ENCODE data around the gene ACTR6. TPM values are rescaled to one million over a fixed set of nuclear protein-coding genes. Genes with fewer than 3 reads are reported as not detected.

Gene ACTR6
- polyA plus RNA-seq, 1 experiment: 5.6 TPM

- Histone ChIP-seq H3K4me3 (ENCODE audit: low read depth, low read length) (peak overlapping the region; percentile 23), H3K27me3 (ENCODE audit: control insufficient read depth, insufficient read depth, low read length) (no peaks in the 10 kb centered on the region), H3K36me3 (ENCODE audit: control insufficient read depth, insufficient read depth, low read length) (no peaks in the 10 kb centered on the region)
- POLR2A ChIA-PET: no interaction called here
- CTCF ChIA-PET: interaction anchor here (0.8 to 4.6 kb wide), 3 partner anchors 9 to 20 kb away, joined by 3 to 32 read pairs (median 6); no protein-coding TSS in a partner anchor
- TF ChIP-seq, protein P1, sequence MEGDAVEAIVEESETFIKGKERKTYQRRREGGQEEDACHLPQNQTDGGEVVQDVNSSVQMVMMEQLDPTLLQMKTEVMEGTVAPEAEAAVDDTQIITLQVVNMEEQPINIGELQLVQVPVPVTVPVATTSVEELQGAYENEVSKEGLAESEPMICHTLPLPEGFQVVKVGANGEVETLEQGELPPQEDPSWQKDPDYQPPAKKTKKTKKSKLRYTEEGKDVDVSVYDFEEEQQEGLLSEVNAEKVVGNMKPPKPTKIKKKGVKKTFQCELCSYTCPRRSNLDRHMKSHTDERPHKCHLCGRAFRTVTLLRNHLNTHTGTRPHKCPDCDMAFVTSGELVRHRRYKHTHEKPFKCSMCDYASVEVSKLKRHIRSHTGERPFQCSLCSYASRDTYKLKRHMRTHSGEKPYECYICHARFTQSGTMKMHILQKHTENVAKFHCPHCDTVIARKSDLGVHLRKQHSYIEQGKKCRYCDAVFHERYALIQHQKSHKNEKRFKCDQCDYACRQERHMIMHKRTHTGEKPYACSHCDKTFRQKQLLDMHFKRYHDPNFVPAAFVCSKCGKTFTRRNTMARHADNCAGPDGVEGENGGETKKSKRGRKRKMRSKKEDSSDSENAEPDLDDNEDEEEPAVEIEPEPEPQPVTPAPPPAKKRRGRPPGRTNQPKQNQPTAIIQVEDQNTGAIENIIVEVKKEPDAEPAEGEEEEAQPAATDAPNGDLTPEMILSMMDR (IDR thresholded peaks at IDR 0.05; ENCODE audit: insufficient read depth, low read depth, low read length): no peak
- no peak for DNase-seq (ENCODE audit: low read depth)
Measured at GRCh38 chr12:100164153-100164704, 36.4 kb upstream of the ACTR6 start.

DNA sequence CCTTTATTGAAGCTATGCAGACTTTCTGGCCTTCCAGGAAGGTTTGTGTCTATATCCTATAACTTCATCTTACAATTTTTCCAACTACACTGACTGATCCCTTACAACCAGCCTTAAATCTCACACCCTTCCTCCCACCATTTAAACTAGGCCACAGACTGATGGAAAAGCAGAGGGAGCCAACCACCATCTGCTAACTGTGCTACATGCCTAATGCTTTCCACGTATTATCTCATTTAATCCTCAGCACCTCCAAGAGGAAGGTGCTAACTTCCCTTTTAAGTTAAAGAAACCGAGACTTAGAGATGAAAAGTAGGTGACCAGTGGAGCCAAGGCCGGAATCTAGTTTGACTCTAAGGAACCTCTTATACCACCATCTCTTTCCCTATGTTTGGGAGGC lies 35.3 kb upstream of the ACTR6 start:
- CTCF ChIA-PET: interaction anchor here (1.2 to 4.6 kb wide), 2 partner anchors 10 to 14 kb away, joined by 4 to 32 read pairs; no protein-coding TSS in a partner anchor
- no peaks in the 10 kb centered on the region for H3K27me3 ChIP-seq (ENCODE audit: control insufficient read depth, insufficient read depth, low read length)
- H3K4me3 ChIP-seq (ENCODE audit: low read depth, low read length): no peak overlapping the region
- POLR2A ChIA-PET: no interaction called here
- H3K36me3 ChIP-seq (ENCODE audit: control insufficient read depth, insufficient read depth, low read length): no peaks in the 10 kb centered on the region
- DNase-seq (ENCODE audit: low read depth): no peak
- TF ChIP-seq, protein P1 (IDR thresholded peaks at IDR 0.05; ENCODE audit: insufficient read depth, low read depth, low read length): no peak

- no peak overlapping the region for H3K4me3 ChIP-seq (ENCODE audit: low read depth, low read length)
- H3K27me3 ChIP-seq (ENCODE audit: control insufficient read depth, insufficient read depth, low read length): no peaks in the 10 kb centered on the region
- ChIA-PET CTCF (interaction anchor here (4.6 kb wide), 1 partner anchor 11 kb away, joined by 32 read pairs; no protein-coding TSS in a partner anchor), POLR2A (no interaction called here)
- DNase-seq (ENCODE audit: low read depth): no peak
- TF ChIP-seq, protein P1 (IDR thresholded peaks at IDR 0.05; ENCODE audit: insufficient read depth, low read depth, low read length): no peak
- H3K36me3 ChIP-seq (ENCODE audit: control insufficient read depth, insufficient read depth, low read length): no peaks in the 10 kb centered on the region
Measured at GRCh38 chr12:100166232-100166631, 34.4 kb upstream of the ACTR6 start.

GRCh38 chr12:100168562-100168961 lies 32.1 kb upstream of the ACTR6 start:
- H3K27me3 ChIP-seq (ENCODE audit: control insufficient read depth, insufficient read depth, low read length): no peaks in the 10 kb centered on the region
- TF ChIP-seq, protein P1 (IDR thresholded peaks at IDR 0.05; ENCODE audit: insufficient read depth, low read depth, low read length): no peak
- no peak overlapping the region for H3K4me3 ChIP-seq (ENCODE audit: low read depth, low read length)
- no peak for DNase-seq (ENCODE audit: low read depth)
- H3K36me3 ChIP-seq (ENCODE audit: control insufficient read depth, insufficient read depth, low read length): no peaks in the 10 kb centered on the region
- ChIA-PET CTCF (interaction anchor here (2.1 kb wide), 1 partner anchor 14 kb away, joined by 11 read pairs; no protein-coding TSS in a partner anchor), POLR2A (no interaction called here)

DNA sequence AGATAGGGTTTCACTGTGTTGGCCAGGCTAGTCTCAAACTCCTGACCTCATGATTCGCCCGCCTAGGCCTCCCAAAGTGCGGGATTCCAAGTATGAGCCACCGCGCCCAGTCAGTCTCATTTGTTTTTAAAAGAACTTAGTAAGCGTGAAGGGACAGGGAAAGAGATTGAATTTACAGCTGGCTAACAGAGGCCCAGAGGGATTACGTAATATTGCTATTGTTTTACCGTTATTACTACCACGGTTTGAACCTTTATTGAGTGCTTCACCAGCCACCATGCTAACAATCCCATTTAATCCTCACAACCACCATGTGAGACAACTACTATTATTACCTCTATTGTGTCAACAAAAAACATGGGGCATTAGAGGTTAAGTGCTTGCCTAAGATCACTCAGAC lies 31.3 kb upstream of the ACTR6 start:
- ChIA-PET CTCF (interaction anchor here (2.1 kb wide), 1 partner anchor 15 kb away, joined by 11 read pairs; no protein-coding TSS in a partner anchor), POLR2A (no interaction called here)
- DNase-seq (ENCODE audit: low read depth): no peak
- no peaks in the 10 kb centered on the region for H3K27me3 ChIP-seq (ENCODE audit: control insufficient read depth, insufficient read depth, low read length)
- no peak overlapping the region for H3K4me3 ChIP-seq (ENCODE audit: low read depth, low read length)
- H3K36me3 ChIP-seq (ENCODE audit: control insufficient read depth, insufficient read depth, low read length): no peaks in the 10 kb centered on the region
- TF ChIP-seq, protein P1 (IDR thresholded peaks at IDR 0.05; ENCODE audit: insufficient read depth, low read depth, low read length): no peak

All from BJ (cell line).